HG02840 (cell line): ENCODE data around the gene IRX3.
"Not testable (repeated sequence)": the region's sequence is repeated elsewhere in the genome, so short reads cannot be mapped to it uniquely, and the experiment has no call there.

Experiments used
- ATAC-seq: cut with Tn5 transposase; IDR thresholded peaks from one replicate; pipeline ENCODE4 v1.9.1; 2021; ENCODE audit warnings: mild to moderate bottlenecking, moderate library complexity, moderate number of reproducible peaks; ENCODE audit not compliant: unreplicated experiment, low FRiP score

Gene IRX3

DNA sequence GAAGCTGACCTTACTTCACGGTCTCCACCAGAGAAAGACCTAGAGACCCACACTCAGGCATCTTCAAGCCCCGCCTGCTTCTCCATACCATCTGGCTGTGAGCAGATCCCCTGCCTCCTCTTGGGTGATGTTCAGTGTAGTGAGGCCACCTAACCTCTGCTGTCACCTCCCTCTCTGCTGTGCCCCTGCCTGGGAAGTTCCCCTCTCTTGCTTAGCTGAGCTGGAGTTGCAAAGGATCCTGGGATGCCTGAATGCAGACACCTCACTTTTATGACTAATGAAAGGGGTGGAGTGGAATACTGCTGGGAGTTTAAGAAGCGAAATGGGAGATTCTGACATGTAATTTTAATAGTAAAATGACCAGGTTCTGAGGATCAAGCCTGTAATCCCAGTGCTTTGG lies 5.8 kb downstream of the IRX3 start:
- ATAC-seq: no peak

DNA sequence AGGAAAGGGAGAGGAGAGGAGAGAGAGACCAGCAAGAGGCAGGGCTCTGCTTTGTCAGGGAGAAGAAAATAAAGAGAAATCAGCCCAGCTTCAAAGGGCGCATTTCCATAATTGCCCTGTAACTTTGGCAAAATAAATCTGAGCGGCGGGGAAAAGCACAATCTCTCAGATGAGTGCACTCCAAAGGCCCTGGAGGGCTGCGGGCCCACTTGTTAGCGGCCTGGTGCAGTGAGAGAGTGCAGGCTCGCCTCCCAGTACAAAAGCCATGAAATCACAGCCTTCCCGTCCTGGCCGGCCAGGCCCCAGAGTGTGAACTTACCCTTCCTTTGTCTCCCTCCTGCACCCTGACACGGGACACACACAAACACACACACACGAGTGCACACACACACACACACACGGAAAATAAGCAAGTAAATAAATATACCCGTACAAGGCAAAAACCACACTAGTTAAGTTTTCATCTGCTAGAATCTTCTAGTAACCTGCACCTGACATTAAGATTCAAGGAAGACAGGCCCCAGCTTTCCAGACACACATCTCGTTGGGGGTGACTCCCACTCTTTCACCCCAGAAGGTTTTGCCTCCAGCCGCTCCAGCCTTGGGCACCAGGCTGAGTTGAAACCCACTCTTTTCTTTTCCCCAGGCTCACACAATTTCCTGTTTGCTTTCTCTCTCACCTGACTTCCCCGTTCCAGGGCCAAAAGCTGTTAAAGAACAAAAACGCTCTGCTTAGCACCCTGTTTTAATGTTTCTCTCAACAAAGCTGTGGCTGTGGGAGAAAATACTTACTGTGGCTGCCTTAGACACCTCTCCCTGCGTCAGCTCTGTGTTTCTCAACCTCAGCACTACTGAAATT lies 8.5 kb downstream of the IRX3 start:
- ATAC-seq: no peak

DNA sequence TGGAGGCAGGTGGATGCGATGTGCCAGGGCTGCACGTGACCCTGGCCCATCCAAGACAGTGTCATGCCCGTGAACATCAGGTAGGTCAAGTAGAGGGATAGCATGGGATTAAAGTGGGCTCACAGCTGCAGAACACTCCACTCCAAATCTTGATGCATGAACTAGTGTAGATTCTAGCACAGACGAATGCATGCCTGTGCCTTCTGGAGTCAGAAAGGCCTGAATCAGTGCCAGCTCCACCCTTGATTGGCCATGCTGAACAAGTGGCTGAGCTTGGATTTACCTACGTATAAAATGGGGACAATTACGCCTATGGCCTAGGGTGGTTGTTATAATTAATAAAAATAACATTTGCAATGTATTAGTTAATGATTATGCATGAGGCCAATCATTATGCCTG lies 10.6 kb downstream of the IRX3 start:
- ATAC-seq: no peak

DNA sequence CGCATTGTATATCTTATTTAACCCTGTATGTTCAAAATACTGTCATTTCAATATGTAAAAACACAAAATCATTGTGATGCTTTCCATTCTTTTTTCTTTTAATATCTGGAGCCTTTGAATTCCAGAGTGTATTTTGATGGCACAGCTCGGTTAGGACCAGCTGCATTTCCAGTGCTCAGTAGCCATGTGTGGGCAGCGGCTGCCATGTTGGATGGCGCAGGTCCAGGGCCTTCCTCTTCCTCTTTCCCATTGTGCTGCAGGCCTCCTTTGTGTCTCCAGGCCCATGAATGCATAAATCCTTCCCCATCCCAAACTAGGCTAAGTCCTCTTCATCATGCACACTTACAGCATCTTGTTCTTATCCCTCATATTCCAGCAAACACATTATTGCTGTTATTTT lies 13.0 kb downstream of the IRX3 start:
- no peak for ATAC-seq

DNA sequence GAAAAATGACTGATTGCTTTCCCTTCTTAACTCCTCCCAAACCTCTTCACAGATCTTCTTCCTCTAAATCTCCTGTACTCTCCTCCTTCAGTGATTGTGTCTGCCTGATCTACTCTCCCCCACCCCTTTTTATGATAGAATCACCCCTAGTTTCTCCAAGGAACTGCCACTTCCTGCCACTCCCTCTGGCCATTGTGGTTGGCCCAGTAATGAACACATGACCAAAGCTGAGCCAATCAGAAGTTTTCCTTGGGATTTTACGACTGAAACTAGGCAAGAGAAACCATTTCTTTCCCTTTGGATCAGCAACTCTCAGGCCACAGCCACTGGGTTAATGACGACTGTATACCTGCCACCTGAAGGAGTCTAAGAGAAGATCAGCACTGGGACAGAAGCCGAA lies 15.9 kb downstream of the IRX3 start:
- no peak for ATAC-seq

DNA sequence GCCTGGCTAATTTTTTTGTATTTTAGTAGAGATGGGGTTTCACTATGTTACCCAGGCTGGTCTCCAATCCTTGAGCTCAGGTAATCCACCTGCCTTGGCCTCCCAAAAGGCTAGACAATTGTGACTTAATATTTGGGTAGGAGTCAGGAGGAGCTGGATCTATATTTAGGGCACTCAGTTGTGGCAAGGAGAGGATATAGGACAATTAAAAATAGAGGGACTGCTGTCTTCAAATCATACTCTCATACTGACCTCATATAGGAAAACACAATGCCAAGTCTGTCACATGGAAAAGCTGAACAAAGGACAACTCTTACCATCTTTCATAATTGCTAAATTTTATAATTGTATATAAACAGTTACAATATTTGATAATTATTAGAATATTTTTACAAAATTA lies 17.1 kb downstream of the IRX3 start:
- ATAC-seq: no peak

DNA sequence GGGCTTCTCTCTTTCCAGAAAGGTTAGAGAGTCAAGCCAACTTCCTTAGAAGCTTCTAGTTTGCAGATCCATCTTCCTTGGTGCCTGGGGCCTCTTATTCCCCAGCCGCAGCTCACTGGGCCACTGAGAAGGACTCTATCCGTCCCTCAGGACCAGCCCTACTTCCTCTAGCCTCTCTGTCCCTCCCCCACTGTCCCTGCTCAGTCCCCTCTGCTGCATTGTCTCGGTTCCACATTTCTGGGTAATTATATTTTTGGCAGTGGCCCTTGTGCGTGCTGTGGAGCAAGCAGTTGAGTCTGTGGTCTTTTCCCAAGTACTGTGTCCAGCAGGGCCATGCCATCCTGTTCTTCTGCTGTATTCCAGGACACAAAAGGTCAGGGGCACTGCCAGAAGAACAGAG lies 17.8 kb downstream of the IRX3 start:
- ATAC-seq: no peak

DNA sequence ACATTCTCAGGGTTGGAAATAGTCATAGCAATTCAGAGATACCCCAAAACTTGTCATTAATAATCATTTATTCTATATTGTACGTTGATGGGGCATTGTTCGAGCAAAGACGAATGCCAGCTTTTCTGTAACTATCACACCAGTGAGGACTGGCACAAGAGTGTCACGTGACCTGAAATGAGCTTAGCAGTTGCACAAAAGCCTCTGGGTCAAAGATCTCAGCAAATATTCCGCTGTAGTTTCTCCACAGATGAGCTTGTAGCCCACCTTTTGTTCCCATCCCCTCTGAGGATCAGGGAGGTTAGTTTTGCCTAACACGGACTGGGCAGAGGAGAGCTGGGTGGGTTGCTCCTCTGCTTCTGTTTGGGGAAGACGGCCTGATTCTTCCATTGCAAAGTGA lies 18.2 kb downstream of the IRX3 start:
- no peak for ATAC-seq

DNA sequence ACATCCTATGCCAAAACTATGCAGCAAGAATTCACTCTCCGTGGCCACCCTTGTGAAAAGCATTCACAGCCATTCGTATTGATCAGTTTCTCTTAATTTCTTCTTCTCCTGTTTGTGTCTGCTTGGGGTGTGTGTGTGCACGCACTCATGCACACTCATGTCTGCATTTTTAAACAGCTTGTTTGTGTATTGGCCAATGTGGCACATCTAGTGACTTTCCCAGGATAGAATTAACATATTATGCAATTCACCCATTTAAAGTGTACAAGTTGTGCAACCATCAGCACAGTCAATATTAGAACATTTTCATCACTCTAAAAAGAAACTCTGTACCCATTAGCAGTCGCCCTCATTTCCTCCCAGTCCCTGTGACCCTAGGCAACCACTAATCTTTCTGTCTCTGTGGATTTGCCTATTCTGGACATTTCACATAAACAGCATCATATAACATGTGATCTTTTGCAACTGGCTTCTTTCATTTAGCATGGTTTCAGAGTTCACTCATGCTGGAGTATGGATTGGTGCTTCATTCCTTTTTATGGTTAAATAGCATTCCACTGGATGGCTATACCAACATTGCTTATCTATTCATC lies 20.1 kb downstream of the IRX3 start:
- no peak for ATAC-seq

DNA sequence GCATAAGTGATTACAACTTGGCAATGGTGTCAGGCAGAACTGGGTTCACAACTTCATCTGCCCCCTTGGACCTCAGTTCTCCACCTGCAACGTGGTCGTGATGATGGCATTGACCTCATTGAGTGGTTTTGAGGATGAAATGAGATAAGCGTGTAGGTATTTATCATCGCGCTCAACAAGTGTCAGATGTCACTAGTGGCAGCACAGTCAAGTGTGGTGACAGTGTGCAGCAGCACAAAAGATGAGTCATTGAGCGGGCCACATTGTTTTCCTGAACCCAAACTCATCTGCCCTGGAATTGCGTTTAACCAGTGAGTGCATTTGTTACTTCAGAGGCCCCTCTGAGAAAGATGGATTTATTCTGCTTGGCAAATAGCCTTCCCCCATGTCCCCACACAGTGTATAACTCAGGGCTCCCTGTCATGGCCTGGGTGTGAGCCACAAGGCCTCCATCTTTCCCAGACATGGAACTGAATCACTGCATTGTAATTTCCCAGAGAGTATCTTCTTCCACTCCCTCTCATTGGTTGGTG lies 20.9 kb downstream of the IRX3 start:
- no peak for ATAC-seq

DNA sequence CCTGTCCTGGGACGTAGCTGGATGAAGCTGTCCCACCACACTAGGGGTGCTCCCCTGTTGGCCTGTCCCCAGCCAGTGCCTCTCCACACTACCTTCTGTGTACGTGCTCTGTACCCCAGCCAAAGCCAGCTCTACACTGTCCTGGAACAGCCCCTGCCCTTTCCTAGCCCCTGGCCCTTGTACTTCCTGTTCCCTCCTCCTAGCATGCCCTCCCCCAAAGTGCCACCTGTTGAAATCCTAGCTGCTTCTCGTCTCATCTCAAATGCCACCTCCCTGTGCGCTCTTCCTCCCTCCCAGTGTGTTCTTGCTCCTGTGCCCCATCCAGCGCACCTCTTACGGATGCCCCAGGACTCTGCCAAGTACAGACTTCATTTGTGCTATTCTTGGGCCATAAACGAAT lies 33.5 kb downstream of the IRX3 start:
- ATAC-seq: no peak

DNA sequence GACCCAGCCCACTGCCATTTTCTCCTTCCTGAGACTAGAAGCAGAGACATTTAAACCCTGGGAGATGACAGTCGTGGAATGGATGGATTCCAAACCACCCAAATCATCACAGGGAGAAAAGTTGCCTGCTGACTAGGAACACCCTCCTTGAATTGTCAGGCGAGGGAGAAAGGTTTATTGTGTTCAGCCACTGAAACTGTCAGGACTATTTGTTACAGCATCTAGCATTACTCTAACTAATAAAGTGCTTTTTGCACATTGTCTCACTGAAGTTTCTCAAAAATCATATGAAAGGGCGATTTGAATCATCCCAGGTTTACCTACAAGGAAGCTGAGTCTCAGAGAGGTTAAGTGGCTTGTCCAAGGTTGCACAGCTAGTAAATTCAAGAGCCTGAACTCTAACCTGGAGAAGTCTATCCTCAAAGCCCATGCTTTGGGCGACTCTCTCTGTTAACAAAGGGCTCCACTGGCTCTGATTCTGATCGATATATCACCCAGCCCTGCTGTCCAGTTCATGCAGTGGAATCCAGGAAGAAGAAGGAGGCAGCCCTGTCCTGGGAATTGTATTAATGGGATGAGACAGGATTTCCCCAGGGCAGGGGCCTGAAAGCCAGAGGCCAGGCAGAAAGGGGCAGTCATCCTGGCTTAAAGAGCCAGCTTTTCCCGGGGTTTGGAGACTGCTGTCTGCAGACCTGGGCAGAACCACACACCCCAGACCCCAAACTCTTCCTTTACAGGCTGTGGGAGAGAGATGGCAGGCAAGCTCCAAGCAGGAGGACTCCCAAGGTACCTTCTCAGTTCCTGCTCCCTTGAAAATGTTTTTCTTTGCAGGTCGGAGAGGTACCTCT lies 37.5 kb downstream of the IRX3 start:
- ATAC-seq: no peak

DNA sequence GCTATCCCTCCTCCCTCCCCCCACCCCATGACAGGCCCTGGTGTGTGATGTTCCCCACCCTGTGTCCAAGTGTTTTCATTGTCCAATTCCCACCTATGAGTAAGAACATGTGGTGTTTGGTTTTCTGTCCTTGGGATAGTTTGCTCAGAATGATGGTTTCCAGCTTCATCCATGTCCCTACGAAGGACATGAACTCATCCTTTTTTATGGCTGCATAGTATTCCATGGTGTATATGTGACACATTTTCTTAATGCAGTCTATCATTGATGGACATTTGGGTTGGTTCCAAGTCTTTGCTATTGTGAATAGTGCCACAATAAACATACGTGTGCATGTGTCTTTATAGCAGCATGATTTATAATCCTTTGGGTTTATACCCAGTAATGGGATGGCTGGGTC lies 38.9 kb downstream of the IRX3 start:
- not testable (repeated sequence) for ATAC-seq

DNA sequence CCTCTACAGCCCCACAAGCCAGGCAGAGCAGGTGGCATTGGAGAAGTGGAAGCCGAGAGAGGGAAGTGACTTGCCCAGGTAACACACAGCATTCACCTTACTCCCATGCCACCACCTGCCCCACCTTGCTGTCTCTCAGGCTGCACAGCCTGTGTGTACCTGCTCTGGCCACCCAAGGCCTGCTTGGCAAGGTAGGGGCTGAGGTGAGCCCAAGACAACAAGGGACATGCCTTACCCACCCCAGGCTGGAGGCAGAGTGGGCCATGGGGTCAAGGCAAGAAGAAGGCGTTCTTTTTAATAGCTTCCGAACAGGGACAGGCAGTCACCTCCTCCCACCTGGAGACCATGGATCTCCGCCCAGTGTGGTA lies 40.1 kb downstream of the IRX3 start:
- no peak for ATAC-seq

DNA sequence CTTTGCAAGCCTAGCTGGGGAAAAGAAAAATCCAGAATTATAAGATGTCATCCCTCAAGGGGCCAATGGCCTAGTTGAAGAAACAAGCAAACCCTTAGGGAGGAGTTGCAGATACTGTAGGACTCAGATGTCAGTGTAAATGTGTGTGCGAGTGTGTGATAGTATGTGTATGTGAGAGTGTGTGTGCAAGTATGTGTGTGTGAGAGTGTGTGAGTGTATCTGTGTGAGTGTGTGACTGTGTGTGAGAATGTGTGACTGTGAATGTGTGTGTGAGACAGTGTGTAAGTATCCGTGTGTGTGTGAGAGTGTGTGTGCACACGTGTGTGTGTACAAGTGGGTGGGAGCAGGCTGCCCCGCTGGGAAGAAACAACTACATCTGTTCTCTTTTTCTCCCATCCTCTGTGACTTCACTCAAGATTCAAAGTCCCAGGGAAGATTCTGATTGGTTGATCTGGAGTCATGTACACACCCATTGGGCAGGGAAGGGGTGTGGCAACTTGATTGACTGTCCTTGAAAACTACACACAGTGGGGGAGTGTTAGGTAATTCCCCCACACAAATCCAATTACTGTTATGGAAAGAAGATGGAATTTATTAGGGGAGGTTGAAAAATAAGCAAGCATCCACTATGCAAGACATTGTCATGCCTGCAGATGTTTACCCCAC lies 40.7 kb downstream of the IRX3 start:
- no peak for ATAC-seq

DNA sequence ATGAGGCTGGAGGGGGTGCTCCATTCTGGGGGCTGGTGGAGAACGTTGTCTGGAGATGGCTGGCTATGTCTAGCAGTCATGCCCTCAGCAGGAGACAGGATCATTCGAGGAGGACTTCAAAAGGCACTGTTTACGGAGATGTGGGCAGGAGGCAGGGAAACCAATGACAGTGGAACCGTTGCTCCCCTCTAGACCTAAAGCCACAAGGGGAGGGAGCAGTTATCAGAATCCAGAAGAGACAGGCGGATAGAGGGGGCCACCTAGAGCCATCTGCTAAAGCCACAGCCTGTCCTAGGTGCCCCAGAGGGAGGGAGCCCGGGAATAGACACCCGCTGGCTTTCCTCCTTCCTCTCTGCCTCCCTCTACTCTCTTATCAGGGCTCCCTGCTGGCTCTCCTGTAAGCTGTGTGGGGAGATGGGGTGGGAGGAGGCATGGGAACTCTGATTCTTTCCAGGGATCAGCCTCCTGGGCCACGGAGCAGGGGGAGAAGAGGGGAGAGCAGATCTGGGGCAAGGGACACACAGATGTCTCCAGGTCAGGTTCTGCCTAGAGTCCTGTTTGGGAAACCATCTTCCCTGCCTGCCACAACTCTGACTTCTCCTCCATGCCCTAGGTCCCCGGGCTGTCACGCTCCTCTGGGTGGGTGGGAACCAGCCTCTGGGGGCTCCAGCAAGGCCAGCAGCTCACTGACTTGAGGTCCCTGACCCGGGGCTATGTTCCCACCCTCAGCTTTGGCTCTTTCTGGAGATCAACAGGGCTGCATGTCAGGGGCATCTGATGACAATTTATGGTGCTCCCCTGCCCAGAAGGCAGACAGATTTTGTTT lies 42.3 kb downstream of the IRX3 start:
- ATAC-seq: no peak

DNA sequence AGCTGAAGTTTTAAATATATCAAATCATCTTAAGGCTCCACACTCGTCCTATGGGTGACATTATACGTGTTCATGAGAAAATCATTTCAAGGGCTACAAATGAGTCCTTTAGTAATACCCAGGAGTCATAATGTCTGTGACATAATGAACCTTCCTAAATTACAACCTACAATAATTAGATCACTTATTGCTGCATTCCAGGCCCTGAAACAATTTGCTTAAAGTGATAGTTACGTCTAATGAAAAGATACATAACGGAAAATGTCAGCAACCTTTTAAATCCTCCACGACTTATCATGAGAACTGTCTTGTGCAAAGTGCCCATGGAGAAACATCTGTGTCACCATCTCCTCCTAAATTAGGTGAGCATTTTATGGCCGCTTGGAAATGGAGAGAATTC lies 43.4 kb downstream of the IRX3 start:
- ATAC-seq: no peak

DNA sequence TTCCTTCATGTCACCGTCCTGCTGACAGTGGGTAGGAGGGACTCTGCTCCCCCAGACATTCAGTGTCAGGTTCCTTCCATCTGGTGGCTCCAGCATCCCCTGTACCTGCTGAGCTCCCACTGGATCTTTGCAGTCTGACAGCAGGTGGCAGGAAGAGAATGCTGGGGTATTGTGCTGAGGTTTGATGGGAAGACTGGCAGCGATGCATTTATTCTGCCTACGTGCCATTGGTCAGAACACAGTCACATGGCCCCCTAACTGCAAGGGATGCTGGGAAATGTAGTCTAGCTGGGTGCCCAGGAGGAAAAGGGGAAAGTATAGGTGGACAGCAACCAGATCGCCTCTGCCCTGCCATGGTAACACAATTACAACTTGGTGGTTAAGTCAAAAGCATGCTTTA lies 44.4 kb downstream of the IRX3 start:
- no peak for ATAC-seq

DNA sequence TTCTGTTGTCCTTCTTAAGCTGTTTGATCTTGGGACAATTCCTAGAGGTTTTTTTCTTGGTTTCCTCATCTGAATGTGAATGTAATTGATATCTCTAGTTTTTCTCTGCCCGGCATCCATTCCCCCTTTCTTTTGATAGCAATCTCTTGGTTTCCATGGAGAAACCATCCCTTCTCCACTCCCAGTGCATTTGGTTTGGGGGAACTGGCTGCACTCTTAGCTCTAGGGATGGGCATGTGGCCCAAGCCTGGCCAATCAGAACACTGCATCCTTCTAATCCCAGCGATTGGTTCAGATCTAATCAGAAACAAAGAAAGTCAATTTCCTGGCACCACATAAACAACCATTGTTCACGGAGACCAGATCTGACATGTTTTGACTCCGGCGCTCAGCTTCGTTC lies 45.1 kb downstream of the IRX3 start:
- ATAC-seq: no peak
